Measurements from ENCODE around the gene SECTM1.

Gene SECTM1

GRCh38 chr17:82346342-82347300, 13.1 kb upstream of the SECTM1 start:
- DNase-seq: no peak

GRCh38 chr17:82345151-82345976, 11.8 kb upstream of the SECTM1 start:
- DNase-seq: no peak

- DNase-seq: no peak
Measured at GRCh38 chr17:82344175-82344907, 10.8 kb upstream of the SECTM1 start.

DNA sequence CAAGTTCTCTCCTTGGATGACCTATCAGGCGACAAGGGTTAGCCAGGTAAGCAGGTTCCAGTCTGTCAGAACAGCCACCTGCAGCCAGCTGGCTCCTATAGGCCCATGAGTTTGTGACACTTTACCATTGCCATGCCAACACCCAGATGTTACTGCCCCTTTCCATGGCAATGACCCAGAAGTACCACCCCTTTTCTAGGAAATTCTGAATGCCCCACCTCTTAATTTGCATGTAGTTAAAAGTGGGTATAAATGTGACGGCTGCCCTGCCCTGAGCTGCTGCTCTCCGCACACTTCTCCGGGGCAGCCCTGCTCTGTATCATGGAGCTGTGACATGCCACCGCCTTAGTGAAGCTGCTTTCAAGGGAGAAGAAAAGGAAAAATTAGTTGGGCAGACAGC, 10.0 kb upstream of the SECTM1 start:
- DNase-seq: no peak

DNA sequence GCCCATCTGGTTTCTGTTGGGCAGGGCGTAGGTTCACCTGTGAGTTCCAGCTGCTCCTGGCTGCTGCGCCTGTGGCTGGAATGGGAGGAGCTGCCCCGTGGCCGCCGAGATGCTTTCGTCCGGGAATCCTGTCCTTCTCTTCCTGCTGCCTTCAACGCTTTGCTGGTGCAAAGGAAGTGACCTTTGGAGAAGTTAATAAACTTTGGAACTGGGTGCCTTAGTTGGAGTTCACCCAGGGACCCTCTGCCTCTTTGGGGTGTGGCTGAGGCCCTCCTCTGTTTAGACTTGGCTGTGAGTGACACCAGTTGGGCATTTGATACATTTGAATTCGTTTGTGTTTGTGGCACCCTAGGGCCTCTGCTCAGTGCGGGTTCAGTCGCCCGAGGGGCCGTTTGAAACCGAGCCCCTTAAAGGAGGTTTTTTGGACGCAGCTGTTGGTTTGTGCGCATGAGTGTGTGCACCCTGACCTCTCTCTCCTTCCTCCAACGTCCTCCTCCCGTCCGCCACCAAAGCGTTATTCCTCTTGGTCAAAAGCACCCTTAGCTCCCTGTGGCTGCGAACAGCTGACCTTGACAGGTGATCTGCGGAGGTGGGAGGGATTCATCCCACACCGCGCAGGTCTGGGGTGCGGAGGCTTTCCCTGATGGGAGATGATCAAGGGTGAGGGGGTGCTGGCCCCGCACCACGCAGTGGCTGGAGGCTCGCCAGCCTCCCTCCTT, 9.0 kb upstream of the SECTM1 start:
- DNase-seq: no peak

DNA sequence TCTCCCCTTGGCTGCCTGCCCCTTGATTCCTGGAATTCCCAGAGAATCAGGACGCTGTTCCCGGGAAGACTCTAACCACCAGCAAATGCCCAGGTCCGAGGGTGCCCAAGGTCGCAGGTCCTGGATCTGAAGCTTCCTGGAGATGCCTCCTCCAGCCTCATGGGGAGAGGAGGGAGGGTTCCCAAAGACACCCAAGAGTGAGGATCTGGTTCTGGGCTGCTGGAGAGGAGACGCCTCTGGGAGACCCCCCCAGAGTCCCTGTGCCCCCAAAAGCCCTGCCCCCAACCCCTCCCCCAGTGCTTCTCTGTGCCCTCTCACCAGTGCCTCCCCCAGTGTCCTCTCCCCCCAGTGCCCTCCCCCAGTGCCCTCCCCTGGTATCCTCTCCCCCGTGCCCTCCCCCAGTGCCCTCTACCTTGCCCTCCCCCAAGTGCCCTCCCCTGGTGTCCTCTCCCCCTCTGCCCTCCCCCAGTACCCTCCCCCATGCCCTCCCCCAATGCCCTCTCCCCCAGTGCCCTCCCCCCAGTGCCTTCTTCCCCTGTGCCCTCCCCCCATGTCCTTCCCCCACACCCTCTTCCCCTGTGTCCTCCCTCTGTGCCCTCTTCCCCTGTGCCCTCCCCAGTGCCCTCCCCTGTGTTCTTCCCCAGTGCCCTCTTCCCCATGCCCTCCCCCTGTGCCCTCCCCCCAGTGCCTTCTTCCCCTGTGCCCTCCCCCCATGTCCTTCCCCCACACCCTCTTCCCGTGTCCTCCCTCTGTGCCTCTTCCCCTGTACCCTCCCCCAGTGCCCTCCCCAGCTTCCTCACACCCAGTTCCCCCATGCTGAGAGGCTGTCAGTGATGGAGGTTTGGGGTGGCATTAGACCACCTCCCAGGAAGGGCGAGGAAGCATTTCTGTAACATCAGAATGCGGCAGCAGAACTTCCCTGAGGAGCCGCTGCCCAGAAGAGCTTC, 6.3 kb upstream of the SECTM1 start:
- DNase-seq: no peak

GRCh38 chr17:82338858-82339633, 5.5 kb upstream of the SECTM1 start:
- peak; percentile 43 for DNase-seq

GRCh38 chr17:82334622-82335394, 1.2 kb upstream of the SECTM1 start:
- DNase-seq: no peak

DNA sequence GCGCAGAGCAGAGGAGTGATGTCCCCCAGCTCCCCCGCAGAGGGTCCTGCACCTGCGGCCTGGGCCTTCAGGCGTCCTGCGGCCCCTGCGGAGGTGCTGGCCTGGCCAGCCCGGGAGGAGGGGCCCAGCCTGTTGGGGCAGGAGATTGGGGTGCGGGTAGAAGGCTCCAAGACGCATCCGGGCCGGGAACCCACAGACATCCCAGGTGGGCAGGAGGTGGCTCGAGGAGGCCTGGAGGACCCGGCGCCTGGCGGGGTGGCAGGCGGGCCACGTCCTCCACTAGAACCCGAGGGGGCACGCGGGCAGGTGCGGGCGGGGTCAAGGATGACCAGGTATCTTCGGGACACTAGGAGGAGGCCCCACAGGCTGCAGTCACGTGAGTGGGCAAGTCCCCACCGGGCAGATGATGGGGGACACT, 647 bp upstream of the SECTM1 start:
- DNase-seq: no peak

DNA sequence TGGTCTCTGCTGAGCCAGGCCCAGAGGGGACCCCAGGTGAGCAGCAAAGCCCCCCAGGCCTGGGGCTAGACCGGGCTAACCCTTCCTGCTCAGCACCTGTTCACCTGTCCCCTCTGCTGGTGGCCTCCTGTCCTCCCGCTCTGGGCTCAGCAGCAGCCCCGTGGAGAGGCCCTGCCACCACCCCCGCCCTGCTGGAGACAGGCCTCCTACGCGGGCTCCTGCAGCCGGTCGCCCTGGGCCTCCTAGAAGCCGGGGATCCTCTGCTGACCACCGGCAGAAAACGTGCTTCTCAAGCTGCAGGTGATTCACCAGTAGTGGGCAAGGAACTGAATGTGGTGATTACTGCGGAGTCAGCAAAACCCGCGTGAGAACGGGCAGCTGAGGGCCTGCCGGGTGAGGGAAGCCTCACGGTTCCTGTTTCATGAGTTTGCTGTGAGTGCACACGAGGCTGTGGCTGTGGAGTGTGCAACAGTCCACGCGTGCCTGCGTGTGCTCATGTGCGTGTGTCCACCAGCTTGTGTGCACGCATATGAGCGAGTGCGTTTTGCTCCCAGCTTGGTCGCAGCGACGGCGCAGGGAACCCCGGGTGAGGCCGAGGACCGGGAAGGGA, 792 bp downstream of the SECTM1 start:
- DNase-seq: peak; percentile 29

GRCh38 chr17:82331345-82331939, 2.1 kb downstream of the SECTM1 start:
- DNase-seq: no peak

- DNase-seq: no peak
Measured at GRCh38 chr17:82330322-82331239, 3.0 kb downstream of the SECTM1 start.

DNA sequence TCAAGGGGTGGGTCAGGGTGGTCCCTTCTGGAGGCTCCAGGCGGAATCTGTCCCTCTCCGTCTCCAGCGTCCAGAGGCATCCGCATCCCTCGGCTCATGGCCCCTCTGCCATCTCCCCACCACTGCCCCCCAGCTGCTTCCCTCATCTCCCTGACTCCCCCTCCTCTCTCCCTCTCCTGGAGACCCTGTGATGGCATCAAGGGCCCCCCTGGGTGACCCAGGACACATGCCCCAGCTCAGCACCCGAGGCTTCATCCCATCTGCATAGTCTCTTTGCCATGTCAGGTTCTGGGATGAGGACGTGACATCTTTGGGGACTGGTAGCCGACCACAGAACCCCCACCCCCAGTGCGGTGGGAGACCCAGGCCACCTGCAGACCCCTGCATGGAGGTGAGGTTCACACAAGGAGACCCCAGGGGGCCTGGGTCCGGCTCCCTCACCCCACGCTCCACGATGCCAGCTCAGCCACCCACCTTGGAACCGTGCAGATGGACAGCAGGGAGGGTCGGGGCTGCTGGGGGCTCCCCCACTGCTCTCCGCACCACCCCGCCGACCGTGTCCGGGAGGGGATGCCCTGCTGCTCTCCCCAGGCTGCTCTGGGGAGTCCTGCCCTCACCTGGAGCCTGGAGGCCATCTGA, 3.8 kb downstream of the SECTM1 start:
- no peak for DNase-seq

DNA sequence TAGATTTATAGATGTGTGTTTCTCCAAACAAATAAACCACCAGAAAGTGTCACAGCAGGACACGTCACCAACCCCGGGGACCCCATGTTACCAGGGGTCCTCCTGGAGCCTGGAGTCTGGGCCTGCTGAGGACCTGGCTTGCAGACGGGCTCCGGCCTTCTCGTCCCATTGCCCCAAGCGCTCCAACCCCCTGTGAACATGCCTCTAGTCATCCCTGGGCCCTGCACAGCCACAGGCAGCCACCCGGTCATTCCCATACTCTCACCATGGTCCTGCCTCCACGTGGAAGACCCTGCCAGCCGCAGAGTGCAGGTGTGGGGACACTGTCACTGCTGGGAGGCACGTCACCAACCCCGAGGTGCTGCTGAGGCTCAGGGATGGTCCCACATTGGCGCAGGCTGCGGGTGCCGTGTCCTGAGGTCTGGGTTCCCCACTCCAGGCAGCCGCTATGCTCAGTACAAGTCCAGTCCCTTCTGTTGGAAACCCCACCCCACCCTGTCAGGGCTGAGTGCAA, 4.5 kb downstream of the SECTM1 start:
- no peak for DNase-seq

- no peak for DNase-seq
Measured at GRCh38 chr17:82328141-82328993, 5.2 kb downstream of the SECTM1 start.

GRCh38 chr17:82327757-82328140, 5.8 kb downstream of the SECTM1 start:
- no peak for DNase-seq
